Trophoblast cell (in vitro differentiated cells and primary cell): ENCODE results near the gene CHPT1.
"Not testable (repeated sequence)": the region's sequence is repeated elsewhere in the genome, so short reads cannot be mapped to it uniquely, and the experiment has no call there.

Source experiments
- DNase-seq, 2 donors: peaks; one replicate each; pipeline ENCODE4 v3.0.0-alpha.2; 2016
- H2AFZ ChIP-seq: 2 replicates; pipeline ENCODE4 v1.6.1; 2013; ENCODE audit warnings: low read length, moderate library complexity, mild to moderate bottlenecking; ENCODE audit not compliant: insufficient read depth, poor library complexity
- H2AK5ac ChIP-seq: 2 replicates; pipeline ENCODE4 v1.6.1; 2013; ENCODE audit warnings: mild to moderate bottlenecking, low read length
- H2BK120ac ChIP-seq: 2 replicates; pipeline ENCODE4 v1.6.1; 2013; ENCODE audit warnings: low read length, mild to moderate bottlenecking, moderate library complexity; ENCODE audit not compliant: insufficient read depth, poor library complexity
- H2BK12ac ChIP-seq: 2 replicates; pipeline ENCODE4 v1.6.1; 2013; ENCODE audit warnings: mild to moderate bottlenecking, low read length, moderate library complexity
- H2BK5ac ChIP-seq: 2 replicates; pipeline ENCODE4 v1.6.1; 2013; ENCODE audit warnings: low read length, low read depth, moderate library complexity, mild to moderate bottlenecking; ENCODE audit not compliant: poor library complexity
- H3K14ac ChIP-seq: 2 replicates; pipeline ENCODE4 v1.6.1; 2013; ENCODE audit warnings: mild to moderate bottlenecking, low read length
- H3K18ac ChIP-seq: 2 replicates; pipeline ENCODE4 v1.6.1; 2013; ENCODE audit warnings: mild to moderate bottlenecking, low read length
- H3K23ac ChIP-seq: 2 replicates; pipeline ENCODE4 v1.6.1; 2013; ENCODE audit warnings: low read length
- H3K27ac ChIP-seq: 2 replicates; pipeline ENCODE4 v1.5.1; 2013; ENCODE audit warnings: low read depth, mild to moderate bottlenecking, inconsistent platforms, low read length, moderate library complexity
- H3K27me3 ChIP-seq: 2 replicates; pipeline ENCODE4 v1.6.1; 2013; ENCODE audit warnings: inconsistent platforms, mild to moderate bottlenecking, low read length, moderate library complexity; ENCODE audit not compliant: insufficient read depth
- H3K36me3 ChIP-seq, 2 experiments: 1 replicate in 1 of 2; 2 replicates in 1 of 2; pipeline ENCODE4 v1.6.1; 2013; ENCODE audit warnings: low read length in 2 of 2, mild to moderate bottlenecking in 2 of 2, moderate library complexity in 1 of 2; ENCODE audit not compliant: insufficient read depth in 2 of 2, control insufficient read depth in 1 of 2
- H3K4ac ChIP-seq: 2 replicates; pipeline ENCODE4 v1.6.1; 2013; ENCODE audit warnings: low read depth, mild to moderate bottlenecking, low read length, moderate library complexity
- H3K4me1 ChIP-seq, 2 experiments: 1 replicate in 1 of 2; 2 replicates in 1 of 2; pipeline ENCODE4 v1.6.1; 2013; ENCODE audit warnings: low read length in 2 of 2, mild to moderate bottlenecking in 2 of 2, moderate library complexity in 1 of 2; ENCODE audit not compliant: insufficient read depth in 2 of 2, control insufficient read depth in 1 of 2
- H3K4me2 ChIP-seq: 2 replicates; pipeline ENCODE4 v1.6.1; 2013; ENCODE audit warnings: inconsistent platforms, mild to moderate bottlenecking, low read length, moderate library complexity
- H3K4me3 ChIP-seq: 2 replicates; pipeline ENCODE4 v1.5.1; 2013; ENCODE audit warnings: mild to moderate bottlenecking, low read depth, low read length, inconsistent platforms
- H3K79me1 ChIP-seq: one replicate; pipeline ENCODE4 v1.6.1; 2013; ENCODE audit warnings: low read length
- H3K79me2 ChIP-seq: 2 replicates; pipeline ENCODE4 v1.6.1; 2013; ENCODE audit warnings: low read length, mild to moderate bottlenecking; ENCODE audit not compliant: control insufficient read depth, insufficient read depth, poor library complexity
- H3K9ac ChIP-seq: 2 replicates; pipeline ENCODE4 v1.6.1; 2013; ENCODE audit warnings: mild to moderate bottlenecking, low read length
- H3K9me3 ChIP-seq: 2 replicates; pipeline ENCODE4 v1.6.1; 2013; ENCODE audit warnings: low read depth, mild to moderate bottlenecking, control low read depth, inconsistent platforms, low read length; ENCODE audit not compliant: insufficient read depth
- H4K12ac ChIP-seq: 2 replicates; pipeline ENCODE4 v1.6.1; 2013; ENCODE audit warnings: low read depth, mild to moderate bottlenecking, low read length, moderate library complexity
- H4K8ac ChIP-seq: 2 replicates; pipeline ENCODE4 v1.6.1; 2013; ENCODE audit warnings: low read depth, mild to moderate bottlenecking, low read length, moderate library complexity
- H4K91ac ChIP-seq: one replicate; pipeline ENCODE4 v1.6.1; 2013; ENCODE audit warnings: low read depth, mild to moderate bottlenecking, low read length, moderate library complexity
- WGBS: extraction: QIAGEN DNeasy Blood & Tissue Kit; methylation state at CpG from one replicate; pipeline ENCODE4 v1.1.7; 2013; ENCODE audit warnings: missing lambda C conversion rate; ENCODE audit not compliant: insufficient read length, insufficient coverage; ENCODE audit errors: extremely low coverage; 5-methylcytosine and 5-hydroxymethylcytosine counted together

Gene CHPT1

DNA sequence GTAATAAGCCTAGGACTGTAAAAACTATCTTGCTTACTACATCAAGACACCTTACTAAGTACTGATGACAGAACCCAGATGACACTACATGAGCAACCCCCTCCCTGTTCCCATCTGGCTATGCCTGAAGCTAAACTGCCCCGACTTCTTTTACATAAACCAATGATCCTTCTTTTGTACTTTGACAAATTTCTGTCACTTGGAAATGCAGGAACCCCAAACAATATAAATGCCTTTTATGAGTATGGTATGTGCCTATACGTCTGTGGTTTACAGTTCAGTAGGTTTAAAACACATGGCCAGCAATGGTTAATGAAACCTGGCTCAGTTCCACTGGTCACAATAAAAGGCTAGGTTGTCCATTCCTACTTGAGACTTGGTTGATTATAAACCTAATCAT is 35.7 kb downstream of the CHPT1 start:
- H2BK12ac ChIP-seq = no peak overlapping the region
- H4K91ac ChIP-seq = no peak overlapping the region
- H3K23ac ChIP-seq = no peak overlapping the region
- no peak overlapping the region for H3K4me2 ChIP-seq
- H2AFZ ChIP-seq = no peak overlapping the region
- no peak for DNase-seq
- H3K4me1 ChIP-seq = no peaks in the 10 kb centered on the region
- no peaks in the 10 kb centered on the region for H3K79me2 ChIP-seq
- no peak overlapping the region for H4K8ac ChIP-seq
- H3K14ac ChIP-seq = no peak overlapping the region
- no peaks in the 10 kb centered on the region for H3K79me1 ChIP-seq
- H3K9ac ChIP-seq = no peak overlapping the region
- peaks cover 0 to 2% of the 10 kb centered on the region in 2 experiments for H3K36me3 ChIP-seq
- no peak overlapping the region for H3K4me3 ChIP-seq
- no CpG with 5 or more reads among the region's 2 CpGs for WGBS
- no peaks in the 10 kb centered on the region for H3K27me3 ChIP-seq
- H2AK5ac ChIP-seq = no peak overlapping the region
- H2BK120ac ChIP-seq = no peak overlapping the region
- no peak overlapping the region for H3K27ac ChIP-seq
- H3K18ac ChIP-seq = no peak overlapping the region
- no peak overlapping the region for H4K12ac ChIP-seq
- H3K9me3 ChIP-seq = no peaks in the 10 kb centered on the region
- H2BK5ac ChIP-seq = no peak overlapping the region
- H3K4ac ChIP-seq = no peak overlapping the region

DNA sequence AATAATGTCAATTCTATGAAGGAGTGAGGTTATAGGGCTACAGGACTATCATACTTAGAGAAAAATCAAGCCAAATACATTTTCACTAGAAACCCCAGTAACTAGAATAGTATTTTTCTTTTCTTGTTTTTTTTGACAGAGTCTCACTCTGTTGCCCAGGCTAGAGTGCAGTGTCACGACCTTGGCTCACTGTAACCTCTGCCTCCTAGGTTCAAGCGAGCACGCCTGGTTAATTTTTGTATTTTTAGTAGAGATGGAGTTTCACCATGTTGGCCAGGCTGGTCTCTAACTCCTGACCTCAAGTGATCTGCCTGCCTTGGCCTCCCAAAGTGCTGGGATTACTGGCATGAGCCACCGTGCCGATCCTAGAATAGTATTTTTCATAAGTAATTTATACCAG is 37.0 kb downstream of the CHPT1 start:
- no CpG with 5 or more reads among the region's 5 CpGs for WGBS
- H3K18ac ChIP-seq, H2AFZ ChIP-seq, H3K9me3 ChIP-seq, H3K36me3 ChIP-seq, H2BK120ac ChIP-seq, H4K8ac ChIP-seq, DNase-seq, H3K79me1 ChIP-seq, H3K27ac ChIP-seq, H3K4me1 ChIP-seq, H2BK12ac ChIP-seq, H2AK5ac ChIP-seq, H4K12ac ChIP-seq, H3K23ac ChIP-seq, H3K79me2 ChIP-seq, H3K4me3 ChIP-seq, H3K27me3 ChIP-seq, H2BK5ac ChIP-seq, H4K91ac ChIP-seq, H3K4ac ChIP-seq, H3K14ac ChIP-seq, H3K9ac ChIP-seq, H3K4me2 ChIP-seq: not testable (repeated sequence)

DNA sequence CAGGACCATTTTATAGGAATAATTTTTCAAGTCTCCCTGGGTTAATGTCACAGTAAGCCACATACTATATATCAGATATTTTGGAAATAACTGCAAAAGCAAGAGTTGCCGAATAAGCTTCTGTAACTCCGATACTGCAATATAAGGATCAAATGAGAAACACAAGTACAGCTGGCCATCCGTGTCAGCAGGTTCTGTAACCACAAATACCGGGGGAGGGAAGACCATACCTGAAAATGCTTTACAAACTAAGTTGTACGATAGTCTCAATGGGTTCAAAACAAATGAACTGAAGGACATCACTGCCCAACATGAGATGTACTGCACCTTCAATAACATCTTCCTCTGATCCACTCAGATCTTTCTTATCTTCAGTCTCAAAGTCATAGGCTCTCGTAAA is 40.0 kb downstream of the CHPT1 start:
- no peaks in the 10 kb centered on the region for H3K79me1 ChIP-seq
- peaks cover 2 to 3% of the 10 kb centered on the region in 2 experiments for H3K36me3 ChIP-seq
- no peak overlapping the region for H4K8ac ChIP-seq
- no peak overlapping the region for H3K4ac ChIP-seq
- H3K23ac ChIP-seq = no peak overlapping the region
- no peak overlapping the region for H3K9ac ChIP-seq
- no peak for DNase-seq
- no peak overlapping the region for H3K14ac ChIP-seq
- H3K79me2 ChIP-seq = no peaks in the 10 kb centered on the region
- no peak overlapping the region for H3K18ac ChIP-seq
- H4K91ac ChIP-seq = no peak overlapping the region
- no peak overlapping the region for H2BK5ac ChIP-seq
- no peak overlapping the region for H4K12ac ChIP-seq
- H3K27ac ChIP-seq = no peak overlapping the region
- WGBS = no CpG with 5 or more reads among the region's 6 CpGs
- H2BK12ac ChIP-seq = no peak overlapping the region
- H3K9me3 ChIP-seq = no peaks in the 10 kb centered on the region
- H3K4me1 ChIP-seq = no peaks in the 10 kb centered on the region
- no peaks in the 10 kb centered on the region for H3K27me3 ChIP-seq
- H3K4me3 ChIP-seq = no peak overlapping the region
- no peak overlapping the region for H3K4me2 ChIP-seq
- no peak overlapping the region for H2AK5ac ChIP-seq
- no peak overlapping the region for H2AFZ ChIP-seq
- no peak overlapping the region for H2BK120ac ChIP-seq

DNA sequence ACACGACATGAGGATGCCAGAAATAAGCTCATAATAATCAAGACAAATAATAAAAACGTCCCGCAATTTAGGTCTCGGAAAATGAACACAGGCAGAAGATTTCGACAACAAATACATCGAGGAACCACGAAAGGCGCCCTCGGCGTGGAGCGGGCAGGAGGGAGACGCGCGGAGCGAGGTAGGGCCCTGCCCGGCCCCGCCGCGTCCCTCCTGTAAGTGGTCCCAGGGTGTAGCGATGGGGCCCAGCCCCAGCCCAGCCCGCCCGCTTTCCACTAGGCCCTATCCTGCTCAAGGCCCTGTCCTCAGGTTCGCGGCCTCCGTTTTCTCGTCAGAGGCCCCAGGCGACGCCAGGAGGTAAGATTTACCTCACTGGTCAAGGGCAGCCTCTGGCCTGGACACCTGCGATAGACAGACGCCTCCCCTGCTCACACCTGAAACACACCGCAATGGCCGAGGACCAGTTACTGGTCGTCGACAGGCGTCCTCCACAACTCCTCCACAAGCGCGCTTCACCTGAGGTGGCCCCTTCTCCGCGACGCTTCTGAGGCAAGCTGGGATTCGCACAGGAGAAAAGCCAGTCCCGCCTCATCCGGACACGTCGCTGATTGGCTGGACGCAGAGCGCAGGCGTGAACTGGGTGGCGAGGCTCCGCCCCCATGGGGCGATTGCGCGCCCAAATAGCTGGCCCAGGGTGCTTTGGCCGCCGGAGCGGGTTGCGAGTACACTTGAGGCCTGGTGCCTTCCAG is 41.7 kb downstream of the CHPT1 start, which contains the start of gene SYCP3:
TSS of gene SYCP3 (minus strand) at position 543 of the 746 bp plus-strand sequence. CDS start 1,527 bp downstream, outside the sequence.
- no CpG with 5 or more reads among the region's 57 CpGs for WGBS
- no peak within 1 kb of the TSS for H3K27ac ChIP-seq

More for the DNA sequence above, 41.7 kb downstream of the CHPT1 start, which contains the start of gene SYCP3:
- H3K14ac ChIP-seq = no peak within 1 kb of the TSS
- H2BK12ac ChIP-seq = no peak within 1 kb of the TSS
- no peak within 1 kb of the TSS for H4K8ac ChIP-seq
- H3K9ac ChIP-seq = no peak within 1 kb of the TSS
- no peak within 1 kb of the TSS for H3K18ac ChIP-seq
- H3K23ac ChIP-seq = no peak within 1 kb of the TSS
- no peak within 1 kb of the TSS for H2AK5ac ChIP-seq
- no peak within 1 kb of the TSS for H3K4me2 ChIP-seq
- no peak within 1 kb of the TSS for H3K4ac ChIP-seq
- H3K36me3 ChIP-seq = peaks cover 2 to 7% of the 10 kb centered on the region in 2 experiments
- H2AFZ ChIP-seq = no peak within 1 kb of the TSS
- H3K79me2 ChIP-seq = no peaks in the 10 kb centered on the region
- no peak within 1 kb of the TSS for H2BK5ac ChIP-seq
- no peak within 1 kb of the TSS for H3K4me3 ChIP-seq
- H3K4me1 ChIP-seq = no peaks in the 10 kb centered on the region
- no peaks in the 10 kb centered on the region for H3K27me3 ChIP-seq
- H2BK120ac ChIP-seq = no peak within 1 kb of the TSS
- no peak for DNase-seq
- H4K91ac ChIP-seq = no peak within 1 kb of the TSS
- H3K9me3 ChIP-seq = no peaks in the 10 kb centered on the region
- no peak within 1 kb of the TSS for H4K12ac ChIP-seq
- H3K79me1 ChIP-seq = no peaks in the 10 kb centered on the region
